Measurements from ENCODE around the gene GRK6. TPM values are rescaled to one million over a fixed set of nuclear protein-coding genes. Genes with fewer than 3 reads are reported as not detected.

The GRK6 gene
- total RNA-seq, 1 donor from 2014 or later: 46.4 TPM

GRCh38 chr5:177396078-177396477 lies 30.4 kb upstream of the GRK6 start:
- Histone ChIP-seq H3K4me3 (ENCODE audit: low read depth, low read length) (no peak overlapping the region), H3K36me3 (ENCODE audit: control insufficient read depth, insufficient read depth, low read length) (no peaks in the 10 kb centered on the region), H3K27me3 (ENCODE audit: control insufficient read depth, insufficient read depth, low read length) (peaks cover 33% of the 10 kb centered on the region)
- DNase-seq (ENCODE audit: low read depth): no peak
- no peak for TF ChIP-seq CTCF (IDR thresholded peaks at IDR 0.05; ENCODE audit: insufficient read depth, low read length, poor library complexity, severe bottlenecking)

GRCh38 chr5:177396807-177397206 lies 29.7 kb upstream of the GRK6 start:
- TF ChIP-seq CTCF (IDR thresholded peaks at IDR 0.05; ENCODE audit: insufficient read depth, low read length, poor library complexity, severe bottlenecking): no peak
- Histone ChIP-seq H3K36me3 (ENCODE audit: control insufficient read depth, insufficient read depth, low read length) (no peaks in the 10 kb centered on the region), H3K27me3 (ENCODE audit: control insufficient read depth, insufficient read depth, low read length) (peaks cover 35% of the 10 kb centered on the region), H3K4me3 (ENCODE audit: low read depth, low read length) (no peak overlapping the region)
- no peak for DNase-seq (ENCODE audit: low read depth)

- Histone ChIP-seq H3K36me3 (ENCODE audit: control insufficient read depth, insufficient read depth, low read length) (no peaks in the 10 kb centered on the region), H3K4me3 (ENCODE audit: low read depth, low read length) (no peak overlapping the region), H3K27me3 (ENCODE audit: control insufficient read depth, insufficient read depth, low read length) (peaks cover 41% of the 10 kb centered on the region)
- TF ChIP-seq CTCF (IDR thresholded peaks at IDR 0.05; ENCODE audit: insufficient read depth, low read length, poor library complexity, severe bottlenecking): no peak
- DNase-seq (ENCODE audit: low read depth): no peak
Observed at GRCh38 chr5:177397875-177398390, 28.5 kb upstream of the GRK6 start.

- no peaks in the 10 kb centered on the region for H3K36me3 ChIP-seq (ENCODE audit: control insufficient read depth, insufficient read depth, low read length)
- DNase-seq (ENCODE audit: low read depth): no peak
- no peak within 1 kb of the TSS for H3K4me3 ChIP-seq (ENCODE audit: low read depth, low read length)
- H3K27me3 ChIP-seq (ENCODE audit: control insufficient read depth, insufficient read depth, low read length): peaks cover 47% of the 10 kb centered on the region
- TF ChIP-seq CTCF (IDR thresholded peaks at IDR 0.05; ENCODE audit: insufficient read depth, low read length, poor library complexity, severe bottlenecking): no peak
Observed at GRCh38 chr5:177399997-177400868, 26.2 kb upstream of the GRK6 start, which contains the start of gene PFN3. PFN3 (minus strand) TSS chr5:177400661; CDS start chr5:177400576, 85 bp downstream.

GRCh38 chr5:177402271-177403043 lies 24.0 kb upstream of the GRK6 start:
- Histone ChIP-seq H3K36me3 (ENCODE audit: control insufficient read depth, insufficient read depth, low read length) (no peaks in the 10 kb centered on the region), H3K4me3 (ENCODE audit: low read depth, low read length) (peak overlapping the region; percentile 41), H3K27me3 (ENCODE audit: control insufficient read depth, insufficient read depth, low read length) (peaks cover 38% of the 10 kb centered on the region)
- DNase-seq (ENCODE audit: low read depth): no peak
- TF ChIP-seq CTCF (IDR thresholded peaks at IDR 0.05; ENCODE audit: insufficient read depth, low read length, poor library complexity, severe bottlenecking): peak; percentile 66

Data from kidney epithelial cell (primary cell).